AG08395 (cell line): ENCODE results near the gene RIIAD1.
A peak's percentile ranks its signal among the peaks of the same experiment; 100 is the strongest.
"Not testable (repeated sequence)": the region's sequence is repeated elsewhere in the genome, so short reads cannot be mapped to it uniquely, and the experiment has no call there.

Experiments
- DNase-seq: peaks from one replicate; pipeline ENCODE4 v3.0.0; 2012; ENCODE audit warnings: mixed read lengths, low spot score

Gene RIIAD1

DNA sequence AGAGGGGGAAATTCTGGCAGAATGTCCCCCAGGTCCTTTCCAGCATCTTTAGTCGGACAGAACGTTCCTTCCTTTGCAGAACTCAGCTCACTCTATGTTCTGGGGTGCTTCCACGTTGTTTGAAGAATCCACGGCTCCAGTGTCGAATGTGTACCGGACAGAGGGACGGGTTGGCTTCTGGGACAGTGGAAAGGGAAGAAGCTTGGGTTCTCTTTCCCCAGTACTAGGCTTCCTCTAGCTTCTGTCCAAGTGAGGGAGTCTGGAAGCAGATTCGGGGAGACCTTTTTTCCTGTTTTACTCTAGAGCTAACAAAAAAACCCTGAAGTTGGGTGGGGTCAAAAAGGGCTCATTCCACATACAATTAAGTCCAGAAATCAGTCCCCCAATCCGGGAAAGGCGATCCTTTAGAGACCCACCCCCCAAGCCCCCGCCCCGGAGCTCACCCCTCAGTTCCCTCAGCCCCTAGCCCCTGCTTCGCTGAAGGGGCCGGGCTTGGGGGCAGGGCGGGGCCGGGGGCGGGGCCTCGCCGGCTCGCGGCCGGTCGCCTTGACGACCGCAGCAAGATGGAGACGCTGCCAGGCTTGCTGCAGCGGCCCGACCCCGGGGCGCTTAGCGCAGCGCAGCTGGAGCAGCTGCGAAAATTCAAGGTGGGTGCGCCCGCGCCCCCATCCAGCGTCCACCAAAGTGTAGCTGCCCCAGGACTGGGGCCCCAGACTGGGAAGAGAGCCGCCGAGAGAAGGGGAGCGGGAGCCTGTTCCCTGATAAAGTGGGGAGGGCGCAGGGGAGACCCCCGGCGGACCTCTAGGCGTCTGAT, at the start of gene RIIAD1:
TSS of gene RIIAD1 (plus strand) at position 549 of the 814 bp plus-strand sequence. CDS start at position 564, 15 bp downstream.
- peak; percentile 81 for DNase-seq

DNA sequence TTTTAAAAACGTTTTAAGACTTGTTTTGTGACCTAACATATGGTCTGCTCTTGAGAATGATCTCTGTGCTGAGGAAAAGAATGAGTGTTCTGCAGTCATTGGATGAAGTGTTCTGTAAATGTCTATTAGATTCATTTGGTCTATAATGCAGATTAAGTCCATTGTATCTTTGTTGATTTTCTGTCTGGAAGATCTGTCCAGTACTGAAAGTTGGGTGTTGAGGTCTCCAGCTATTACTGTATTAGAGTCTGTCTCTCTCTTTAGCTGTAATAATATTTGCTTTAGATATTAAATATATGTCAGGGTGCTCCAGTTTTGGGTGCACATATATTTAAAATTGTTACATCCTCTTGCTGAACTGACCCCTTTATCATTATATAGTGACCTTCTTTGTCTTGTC, 47.9 kb upstream of the RIIAD1 start:
- no peak for DNase-seq

DNA sequence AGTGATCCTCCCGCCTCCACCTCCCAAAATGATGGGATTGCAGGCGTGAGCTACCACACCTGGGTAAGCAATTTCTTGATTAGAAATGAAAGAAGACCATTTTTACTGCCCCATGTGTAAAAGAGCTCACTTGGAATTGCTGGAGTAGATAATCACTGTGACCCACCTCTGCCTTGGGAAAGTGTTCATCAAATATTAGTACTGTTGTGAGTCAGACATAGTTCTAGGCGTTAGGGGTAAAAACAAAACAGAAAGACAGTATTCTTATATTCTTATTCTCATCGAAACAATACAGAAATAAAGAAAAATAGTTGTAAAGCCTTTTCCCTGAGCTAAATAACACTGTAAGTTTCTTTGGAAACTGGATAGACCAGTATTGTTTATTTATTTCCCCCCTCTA, 40.9 kb upstream of the RIIAD1 start:
- no peak for DNase-seq

- DNase-seq = peak; percentile 73
Observed at GRCh38 chr1:151680826-151681225, 40.5 kb upstream of the RIIAD1 start.

DNA sequence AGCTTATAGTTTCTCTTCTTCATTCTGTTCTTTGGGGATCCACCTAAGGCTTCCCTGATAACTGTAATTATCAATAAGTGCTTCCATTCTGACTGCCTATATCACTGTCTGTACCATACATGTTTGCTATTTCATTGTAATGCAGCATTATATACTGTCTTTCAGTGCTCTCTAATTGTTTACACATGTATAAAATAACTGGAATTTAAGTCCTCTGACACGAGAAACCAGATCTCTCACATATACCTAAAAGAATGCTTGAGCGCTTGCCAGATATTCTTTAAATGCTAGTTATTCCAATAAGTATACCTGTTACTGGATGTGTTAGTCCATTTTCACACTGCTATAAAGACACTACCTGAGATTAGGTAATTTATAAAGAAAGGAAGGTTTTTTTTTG, 39.4 kb upstream of the RIIAD1 start:
- DNase-seq = no peak

DNA sequence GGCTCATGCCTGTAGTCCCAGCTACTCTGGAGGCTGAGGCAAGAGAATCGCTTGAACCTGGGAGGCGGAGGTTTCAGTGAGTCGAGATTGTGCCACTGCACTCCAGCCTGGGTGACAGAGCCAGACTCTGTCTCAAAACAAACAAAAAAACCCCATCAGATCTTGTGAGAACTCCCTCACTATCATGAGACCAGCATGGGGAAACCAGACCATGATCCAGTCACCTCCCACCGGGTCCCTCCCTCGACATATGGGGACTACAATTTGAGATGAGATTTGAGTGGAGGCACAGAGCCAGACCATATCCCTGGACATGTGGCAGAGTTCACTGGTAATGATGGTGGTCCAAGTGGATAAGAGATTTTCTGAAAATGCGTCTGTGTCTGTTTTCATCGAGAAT, 38.4 kb upstream of the RIIAD1 start:
- DNase-seq = not testable (repeated sequence)

DNA sequence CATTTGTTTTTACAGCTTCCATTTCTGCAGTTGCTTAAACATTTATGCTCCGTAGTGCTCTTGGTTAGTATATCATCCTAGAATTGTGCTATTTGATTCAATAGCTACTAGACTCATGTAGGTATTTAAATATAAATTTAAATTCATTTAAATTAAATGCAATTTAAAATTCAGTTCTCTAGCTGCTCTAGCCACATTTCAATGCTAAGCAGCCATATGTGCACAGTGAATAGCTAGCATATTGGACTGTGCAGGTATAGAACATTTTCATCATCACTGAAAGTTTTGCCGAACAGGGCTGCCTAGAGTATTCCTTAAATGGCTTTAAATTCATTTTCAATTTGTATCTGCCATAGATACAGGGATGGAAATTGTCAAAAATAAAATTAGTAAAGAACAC, 37.2 kb upstream of the RIIAD1 start:
- DNase-seq = no peak

GRCh38 chr1:151686561-151686960, 34.8 kb upstream of the RIIAD1 start:
- no peak for DNase-seq

DNA sequence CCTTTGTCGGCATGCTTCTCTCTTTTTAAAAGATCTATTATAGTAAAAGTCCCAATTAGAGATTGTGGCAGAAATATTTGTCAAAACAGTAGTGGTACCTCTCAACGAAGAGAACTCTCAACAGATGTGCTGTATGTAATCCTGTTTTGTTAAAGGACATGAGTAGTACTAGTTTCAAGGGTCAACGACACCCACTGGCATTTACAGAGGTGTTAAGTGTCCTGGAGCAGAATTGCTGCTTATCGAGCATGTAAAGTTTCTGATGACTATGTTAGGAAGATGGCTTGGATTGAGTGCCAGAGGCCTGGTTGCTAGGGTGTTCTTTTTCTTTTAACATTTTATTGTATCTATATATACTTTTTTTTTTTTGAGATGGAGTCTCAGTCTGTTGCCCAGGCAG, 31.8 kb upstream of the RIIAD1 start:
- DNase-seq = no peak

- DNase-seq = no peak
Observed at GRCh38 chr1:151692226-151692625, 29.1 kb upstream of the RIIAD1 start.

- DNase-seq = peak; percentile 56
Observed at GRCh38 chr1:151693057-151693651, 28.2 kb upstream of the RIIAD1 start.

DNA sequence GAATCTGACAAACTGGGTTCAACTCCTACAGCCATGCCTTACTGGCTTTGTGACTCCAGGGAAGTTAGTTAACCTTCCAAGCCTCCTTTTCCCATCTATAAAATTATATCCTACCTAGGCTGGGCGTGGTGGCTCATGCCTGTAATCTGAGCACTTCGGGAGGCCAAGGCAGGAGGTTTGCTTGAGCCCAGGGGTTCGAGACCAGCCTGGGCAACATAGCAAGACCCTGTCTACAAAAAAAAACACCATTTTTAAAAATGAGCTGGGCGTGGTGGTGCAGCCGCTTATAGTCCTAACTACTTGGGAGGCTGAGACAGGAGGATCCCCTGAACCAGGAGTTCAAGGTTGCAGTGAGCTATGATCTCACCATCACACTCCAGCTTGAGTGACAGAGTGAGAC, 19.8 kb upstream of the RIIAD1 start:
- no peak for DNase-seq

- DNase-seq = no peak
Observed at GRCh38 chr1:151702936-151703335, 18.4 kb upstream of the RIIAD1 start.

- no peak for DNase-seq
Observed at GRCh38 chr1:151703813-151704212, 17.5 kb upstream of the RIIAD1 start.

GRCh38 chr1:151704246-151704645, 17.1 kb upstream of the RIIAD1 start:
- DNase-seq = no peak

DNA sequence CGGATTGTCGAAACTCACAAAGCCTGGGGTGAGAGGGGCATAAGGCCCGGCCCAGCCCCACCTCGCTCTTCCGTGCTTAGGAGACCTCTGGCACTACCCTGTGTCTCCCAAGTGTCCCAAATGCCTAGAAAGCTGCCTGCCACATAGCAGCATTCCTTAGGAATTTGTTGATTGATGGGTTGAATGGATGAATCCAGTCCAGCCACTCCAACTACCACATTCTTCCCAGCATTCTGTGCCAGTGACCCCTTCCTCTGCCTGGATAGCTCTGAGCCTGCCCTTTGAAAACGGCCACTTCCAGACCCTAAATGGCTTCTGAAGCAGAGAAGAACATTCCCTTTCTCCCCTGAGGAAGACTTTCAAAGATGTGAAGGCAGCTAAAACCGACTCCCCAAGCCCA, 16.2 kb upstream of the RIIAD1 start:
- DNase-seq = no peak

DNA sequence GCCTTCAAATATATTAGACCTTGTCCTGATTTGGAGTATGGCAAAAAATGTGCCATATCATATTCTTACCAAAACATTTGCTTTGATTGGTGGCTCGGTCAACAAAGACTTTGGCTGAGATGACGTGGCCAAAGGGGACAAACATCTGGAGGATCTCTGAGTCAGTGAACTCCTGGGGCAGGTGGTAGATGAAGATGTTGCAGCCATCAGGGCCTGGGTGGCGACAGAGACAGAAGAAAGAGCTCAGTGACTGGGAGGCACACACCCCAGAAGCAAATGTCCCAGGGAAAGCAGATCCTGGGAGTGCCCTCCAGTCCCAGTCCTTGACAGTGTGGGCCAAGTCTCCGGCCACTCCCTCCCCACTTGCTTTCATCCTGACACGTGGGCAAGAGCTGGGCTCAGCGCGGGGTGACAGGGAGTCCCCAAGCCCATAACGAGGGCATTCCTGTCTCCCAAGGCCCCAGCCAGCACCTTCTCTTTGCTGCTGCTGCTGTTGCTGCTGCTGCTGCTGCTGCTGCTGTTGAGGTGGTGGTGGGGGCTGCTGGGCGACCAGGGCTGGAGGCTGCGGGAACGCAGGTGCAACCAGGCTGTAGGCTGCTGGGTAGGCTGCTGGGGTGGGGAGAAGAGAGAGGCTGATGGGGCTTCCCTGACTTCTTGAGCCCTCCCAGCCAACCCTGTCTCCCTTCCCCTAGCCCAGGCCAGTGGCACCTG, 15.4 kb upstream of the RIIAD1 start:
- DNase-seq = no peak

GRCh38 chr1:151706464-151707415, 14.6 kb upstream of the RIIAD1 start:
- no peak for DNase-seq

GRCh38 chr1:151707541-151708065, 13.7 kb upstream of the RIIAD1 start:
- no peak for DNase-seq

- no peak for DNase-seq
Observed at GRCh38 chr1:151708891-151709290, 12.4 kb upstream of the RIIAD1 start.

DNA sequence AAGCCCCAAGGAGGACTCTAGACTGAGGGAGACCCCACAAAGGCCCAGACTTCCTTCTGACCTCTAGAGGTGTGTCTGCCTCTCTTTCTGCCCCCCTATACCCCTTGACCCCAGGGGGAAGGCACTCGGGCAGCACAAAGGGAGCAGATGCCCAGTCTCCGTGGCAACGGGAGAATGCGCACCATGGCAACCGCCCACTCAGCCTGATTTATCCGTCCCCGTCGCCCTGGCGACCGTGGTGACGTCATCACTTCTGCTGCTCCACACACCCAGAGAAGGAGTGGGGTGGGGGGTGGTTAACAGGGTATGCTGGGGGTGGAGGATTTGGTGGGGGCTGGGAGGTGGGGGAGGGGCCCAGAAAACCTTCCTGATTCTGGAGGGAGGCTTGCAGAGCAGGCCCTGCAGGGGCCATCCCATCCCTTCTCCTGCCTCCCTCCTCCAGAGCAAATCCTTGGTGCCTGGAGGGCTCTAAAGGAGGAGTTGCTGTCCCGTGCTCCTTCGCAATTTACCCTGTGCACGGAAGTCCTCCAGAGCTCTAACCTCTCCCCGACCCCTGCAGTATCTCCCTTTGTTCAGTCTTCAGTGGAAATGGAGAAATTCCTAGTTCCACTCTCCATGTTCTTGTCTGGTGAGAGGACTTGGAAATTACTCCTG, 11.0 kb upstream of the RIIAD1 start:
- DNase-seq = peak; percentile 24
